Skeletal muscle satellite cell (primary cell): Measurements from ENCODE around the gene FOLR2.
"Not testable (repeated sequence)": the region's sequence is repeated elsewhere in the genome, so short reads cannot be mapped to it uniquely, and the experiment has no call there.

Experiments
- H3K27me3 ChIP-seq: 2 replicates; pipeline ENCODE4 v1.7.0; 2013; ENCODE audit warnings: low read length; ENCODE audit not compliant: control insufficient read depth, insufficient read depth
- H3K36me3 ChIP-seq: 2 replicates; pipeline ENCODE4 v1.7.0; 2013; ENCODE audit warnings: mild to moderate bottlenecking, control low read depth, low read length; ENCODE audit not compliant: insufficient read depth
- H3K4me1 ChIP-seq: 2 replicates; pipeline ENCODE4 v1.7.0; 2013; ENCODE audit warnings: low read length; ENCODE audit not compliant: control insufficient read depth, insufficient read depth
- H3K4me2 ChIP-seq: 2 replicates; pipeline ENCODE4 v1.7.0; 2013; ENCODE audit warnings: mild to moderate bottlenecking, low read length
- H3K4me3 ChIP-seq: 2 replicates; pipeline ENCODE4 v1.7.0; 2013; ENCODE audit warnings: low read length
- H3K9ac ChIP-seq: 2 replicates; pipeline ENCODE4 v1.7.0; 2013; ENCODE audit warnings: mild to moderate bottlenecking, low read depth, low read length, moderate library complexity
- H3K9me3 ChIP-seq: replicated peaks from 2 replicates; pipeline ENCODE4 v1.7.0; 2013; ENCODE audit warnings: mild to moderate bottlenecking, control low read depth, low read length

The FOLR2 gene

DNA sequence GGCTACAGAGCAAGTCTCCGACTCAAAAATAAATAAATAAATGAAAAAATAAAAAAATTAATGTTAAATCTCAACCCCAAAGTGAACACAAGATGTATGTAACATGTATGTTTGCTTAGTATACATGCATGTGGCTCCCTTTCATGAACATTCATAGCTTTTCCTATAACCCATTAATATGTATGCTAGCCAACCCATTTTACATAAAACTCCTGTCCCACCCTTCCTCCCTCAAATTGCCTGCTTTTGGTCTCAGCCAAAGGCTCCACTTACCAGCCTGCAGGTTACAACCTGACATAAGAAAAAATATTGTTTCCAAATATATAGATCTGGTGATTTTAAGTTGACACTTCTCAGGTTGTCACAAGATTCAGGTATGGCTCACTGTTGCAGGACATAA lies 28.3 kb upstream of the FOLR2 start:
- Histone ChIP-seq H3K4me1 (no peaks in the 10 kb centered on the region), H3K9ac (no peak overlapping the region), H3K9me3 (no peaks in the 10 kb centered on the region), H3K4me2 (no peak overlapping the region), H3K4me3 (no peak overlapping the region), H3K27me3 (no peaks in the 10 kb centered on the region), H3K36me3 (no peaks in the 10 kb centered on the region)

DNA sequence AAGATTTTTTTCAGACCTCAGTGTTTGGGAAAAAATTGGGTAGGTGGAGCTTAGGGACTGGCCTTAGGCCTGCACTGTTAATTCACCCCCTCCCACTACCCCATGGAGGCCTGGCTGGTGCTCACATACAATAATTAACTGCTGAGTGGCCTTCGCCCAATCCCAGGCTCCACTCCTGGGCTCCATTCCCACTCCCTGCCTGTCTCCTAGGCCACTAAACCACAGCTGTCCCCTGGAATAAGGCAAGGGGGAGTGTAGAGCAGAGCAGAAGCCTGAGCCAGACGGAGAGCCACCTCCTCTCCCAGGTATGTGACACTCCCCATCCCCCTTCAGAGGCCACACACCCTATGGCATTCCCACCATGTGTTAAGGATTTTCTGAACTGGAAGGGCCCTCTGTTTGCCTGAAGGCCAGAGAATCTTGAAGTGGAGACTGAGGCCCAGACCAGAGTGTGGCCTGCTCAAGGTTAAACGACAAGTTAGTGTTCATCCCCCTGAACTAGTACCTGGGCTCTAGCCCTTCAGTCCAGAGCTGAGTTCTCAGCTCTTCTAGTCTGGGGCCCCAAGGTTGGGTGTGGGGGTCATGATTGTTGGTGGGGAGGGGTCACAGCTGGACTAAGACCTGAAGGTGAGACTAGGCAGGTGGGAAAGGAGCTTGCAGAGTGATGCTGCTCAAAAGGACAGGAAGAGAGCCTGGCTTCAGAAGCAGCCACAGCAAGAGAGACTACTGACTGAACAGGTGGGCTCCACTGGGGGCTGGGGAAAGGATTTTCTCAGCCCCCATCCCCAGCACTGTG lies 26.9 kb upstream of the FOLR2 start:
- H3K4me2 ChIP-seq = no peak overlapping the region
- no peak overlapping the region for H3K9ac ChIP-seq
- no peaks in the 10 kb centered on the region for H3K27me3 ChIP-seq
- no peaks in the 10 kb centered on the region for H3K9me3 ChIP-seq
- no peak overlapping the region for H3K4me3 ChIP-seq
- H3K4me1 ChIP-seq = no peaks in the 10 kb centered on the region
- H3K36me3 ChIP-seq = no peaks in the 10 kb centered on the region

DNA sequence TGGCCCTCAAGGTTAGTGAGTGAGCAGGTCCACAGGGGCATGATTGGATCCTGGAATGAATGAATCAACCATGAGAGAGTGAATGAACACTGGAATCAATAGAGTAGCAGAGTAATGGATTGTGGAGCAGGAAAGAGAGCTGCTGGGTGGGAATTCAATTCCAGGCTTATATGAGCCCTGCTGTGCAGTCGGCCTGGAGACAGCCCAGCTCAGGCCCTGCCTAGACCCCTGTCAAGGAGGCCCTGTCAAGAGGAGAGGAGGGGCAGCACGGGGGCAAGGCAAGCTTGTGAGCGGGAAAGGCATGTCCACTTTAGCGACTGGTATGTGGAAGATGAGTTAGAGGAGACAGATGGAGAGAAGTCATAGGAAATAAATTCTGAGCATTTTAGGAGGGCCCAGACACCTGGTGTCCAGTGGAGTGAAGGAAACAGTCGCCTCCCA lies 25.9 kb upstream of the FOLR2 start:
- H3K4me2 ChIP-seq = no peak overlapping the region
- H3K36me3 ChIP-seq = no peaks in the 10 kb centered on the region
- H3K27me3 ChIP-seq = no peaks in the 10 kb centered on the region
- no peaks in the 10 kb centered on the region for H3K4me1 ChIP-seq
- H3K4me3 ChIP-seq = no peak overlapping the region
- no peaks in the 10 kb centered on the region for H3K9me3 ChIP-seq
- no peak overlapping the region for H3K9ac ChIP-seq

DNA sequence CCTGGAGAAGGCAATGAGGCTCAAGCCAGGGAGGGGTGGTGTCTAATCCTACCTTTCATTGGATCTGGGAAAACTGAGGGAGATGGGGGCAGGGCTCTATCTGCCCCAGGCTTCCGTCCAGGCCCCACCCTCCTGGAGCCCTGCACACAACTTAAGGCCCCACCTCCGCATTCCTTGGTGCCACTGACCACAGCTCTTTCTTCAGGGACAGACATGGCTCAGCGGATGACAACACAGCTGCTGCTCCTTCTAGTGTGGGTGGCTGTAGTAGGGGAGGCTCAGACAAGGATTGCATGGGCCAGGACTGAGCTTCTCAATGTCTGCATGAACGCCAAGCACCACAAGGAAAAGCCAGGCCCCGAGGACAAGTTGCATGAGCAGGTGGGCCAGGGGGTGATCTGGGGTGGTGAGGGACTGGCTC lies 24.6 kb upstream of the FOLR2 start, which contains the start of gene FOLR1:
Gene FOLR1, plus strand, starts transcription at position 180 of the 421 bp plus-strand sequence. Its CDS starts 34 bp downstream, at position 214.
- Histone ChIP-seq H3K4me3 (no peak within 1 kb of the TSS), H3K4me2 (no peak within 1 kb of the TSS), H3K9ac (no peak within 1 kb of the TSS), H3K36me3 (no peaks in the 10 kb centered on the region), H3K27me3 (no peaks in the 10 kb centered on the region), H3K9me3 (no peaks in the 10 kb centered on the region), H3K4me1 (no peaks in the 10 kb centered on the region)

DNA sequence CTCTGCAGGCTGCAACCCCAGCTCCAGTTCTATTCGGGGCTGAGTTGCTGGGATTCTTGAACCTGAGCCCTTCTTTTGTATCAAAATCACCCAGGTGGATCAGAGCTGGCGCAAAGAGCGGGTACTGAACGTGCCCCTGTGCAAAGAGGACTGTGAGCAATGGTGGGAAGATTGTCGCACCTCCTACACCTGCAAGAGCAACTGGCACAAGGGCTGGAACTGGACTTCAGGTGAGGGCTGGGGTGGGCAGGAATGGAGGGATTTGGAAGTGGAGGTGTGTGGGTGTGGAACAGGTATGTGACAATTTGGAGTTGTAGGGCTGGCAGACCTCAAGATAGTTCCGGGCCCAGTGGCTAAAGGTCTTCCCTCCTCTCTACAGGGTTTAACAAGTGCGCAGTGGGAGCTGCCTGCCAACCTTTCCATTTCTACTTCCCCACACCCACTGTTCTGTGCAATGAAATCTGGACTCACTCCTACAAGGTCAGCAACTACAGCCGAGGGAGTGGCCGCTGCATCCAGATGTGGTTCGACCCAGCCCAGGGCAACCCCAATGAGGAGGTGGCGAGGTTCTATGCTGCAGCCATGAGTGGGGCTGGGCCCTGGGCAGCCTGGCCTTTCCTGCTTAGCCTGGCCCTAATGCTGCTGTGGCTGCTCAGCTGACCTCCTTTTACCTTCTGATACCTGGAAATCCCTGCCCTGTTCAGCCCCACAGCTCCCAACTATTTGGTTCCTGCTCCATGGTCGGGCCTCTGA lies 20.9 kb upstream of the FOLR2 start:
- Histone ChIP-seq H3K27me3 (peaks cover 2% of the 10 kb centered on the region), H3K4me3 (no peak overlapping the region), H3K4me2 (no peak overlapping the region), H3K36me3 (no peaks in the 10 kb centered on the region), H3K9ac (no peak overlapping the region), H3K4me1 (no peaks in the 10 kb centered on the region), H3K9me3 (no peaks in the 10 kb centered on the region)

DNA sequence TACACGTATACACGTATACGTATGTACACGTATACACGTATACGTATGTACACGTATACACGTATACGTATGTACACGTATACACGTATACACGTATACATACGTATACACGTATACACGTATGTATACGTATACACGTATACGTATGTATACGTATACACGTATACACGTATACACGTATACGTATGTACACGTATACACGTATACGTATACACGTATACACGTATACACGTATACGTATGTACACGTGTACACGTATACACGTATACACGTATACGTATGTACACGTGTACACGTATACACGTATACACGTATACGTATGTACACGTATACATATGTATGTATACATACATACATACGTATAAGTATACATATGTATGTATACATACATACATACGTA lies 15.1 kb upstream of the FOLR2 start:
- H3K4me2 ChIP-seq, H3K9ac ChIP-seq, H3K27me3 ChIP-seq, H3K9me3 ChIP-seq, H3K4me3 ChIP-seq, H3K36me3 ChIP-seq, H3K4me1 ChIP-seq: not testable (repeated sequence)

DNA sequence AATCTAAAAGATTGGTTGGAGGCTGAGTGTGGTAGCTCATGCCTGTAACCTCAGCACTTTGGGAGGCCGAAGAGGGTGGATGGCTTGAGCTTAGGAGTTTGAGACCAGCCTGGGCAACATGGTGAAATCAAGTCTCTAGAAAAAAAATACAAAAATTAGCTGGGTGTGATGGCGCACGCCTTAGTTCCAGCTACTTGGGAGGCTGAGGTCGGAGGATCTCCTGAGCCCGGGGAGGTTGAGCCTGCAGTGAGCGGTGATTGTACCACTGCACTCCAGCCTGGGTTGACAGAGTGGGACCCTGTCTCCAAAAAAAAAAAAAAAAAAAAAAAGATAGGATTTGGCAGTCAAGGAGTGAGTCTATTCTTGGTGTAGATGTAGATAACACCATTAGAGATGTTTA lies 14.0 kb upstream of the FOLR2 start:
- Histone ChIP-seq H3K36me3 (no peaks in the 10 kb centered on the region), H3K4me1 (peaks cover 3% of the 10 kb centered on the region), H3K4me3 (no peak overlapping the region), H3K4me2 (no peak overlapping the region), H3K9me3 (no peaks in the 10 kb centered on the region), H3K9ac (no peak overlapping the region), H3K27me3 (no peaks in the 10 kb centered on the region)

DNA sequence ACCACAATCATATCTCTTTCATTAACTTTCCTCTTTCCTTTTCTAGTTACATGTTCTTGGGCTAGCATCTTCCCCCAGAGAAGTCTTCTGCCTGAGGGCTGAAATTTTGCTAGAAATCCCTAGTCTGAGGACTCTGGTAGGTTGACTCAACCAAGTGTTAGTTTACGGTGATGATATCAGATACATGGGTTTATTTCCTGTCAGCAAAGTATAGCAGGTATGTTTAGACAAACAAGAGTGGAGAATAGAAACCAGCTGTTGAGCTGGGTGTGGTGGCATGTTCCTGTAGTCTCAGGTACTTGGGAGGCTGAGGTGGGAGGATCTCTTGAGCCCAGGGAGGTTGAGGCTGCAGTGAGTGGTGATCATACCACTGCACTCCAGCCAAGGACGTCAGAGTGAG lies 13.4 kb upstream of the FOLR2 start:
- Histone ChIP-seq H3K9me3 (no peaks in the 10 kb centered on the region), H3K9ac (no peak overlapping the region), H3K4me1 (peaks cover 3% of the 10 kb centered on the region), H3K4me3 (no peak overlapping the region), H3K4me2 (no peak overlapping the region), H3K27me3 (no peaks in the 10 kb centered on the region), H3K36me3 (no peaks in the 10 kb centered on the region)

DNA sequence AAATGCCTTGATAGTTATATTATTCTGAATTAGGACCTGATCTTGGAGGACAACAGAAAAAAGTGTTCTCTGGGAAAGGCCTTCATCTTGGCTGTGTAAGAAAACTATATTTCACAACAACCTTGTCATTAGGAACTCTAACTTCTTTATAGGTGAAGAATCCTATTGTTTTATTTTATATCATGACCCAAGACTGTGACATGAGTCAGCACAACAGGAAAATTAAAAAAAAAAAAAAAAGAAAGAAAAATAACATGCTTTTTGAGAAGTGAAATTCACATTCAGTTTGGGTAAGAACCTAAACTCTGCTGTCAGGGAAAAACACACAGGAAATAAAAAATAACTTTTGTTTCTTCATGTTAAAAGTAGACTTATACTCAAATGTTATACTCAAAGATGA lies 11.7 kb upstream of the FOLR2 start:
- H3K9me3 ChIP-seq = no peaks in the 10 kb centered on the region
- H3K9ac ChIP-seq = no peak overlapping the region
- no peaks in the 10 kb centered on the region for H3K36me3 ChIP-seq
- no peak overlapping the region for H3K4me3 ChIP-seq
- no peak overlapping the region for H3K4me2 ChIP-seq
- H3K27me3 ChIP-seq = peaks cover 8% of the 10 kb centered on the region
- peaks cover 3% of the 10 kb centered on the region for H3K4me1 ChIP-seq

DNA sequence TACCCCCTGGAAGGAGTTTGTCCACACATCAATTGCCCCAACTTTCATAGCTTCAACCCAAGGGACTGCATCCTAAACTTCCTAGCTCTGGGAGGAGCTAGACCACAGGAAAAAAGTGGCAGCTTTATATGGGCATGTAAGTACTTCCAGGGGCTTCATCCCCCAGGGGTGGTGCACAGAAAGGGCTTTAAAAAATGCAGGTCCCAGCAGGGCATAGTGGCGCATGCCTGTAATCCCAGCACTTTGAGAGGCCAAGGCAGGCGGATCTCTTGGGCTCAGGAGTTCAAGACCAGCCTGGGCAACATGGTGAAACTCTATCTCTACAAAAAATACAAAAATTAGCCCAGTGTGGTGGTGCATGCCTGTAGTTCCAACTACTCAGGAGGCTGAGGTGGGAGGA lies 9.8 kb upstream of the FOLR2 start:
- peaks cover 19% of the 10 kb centered on the region for H3K27me3 ChIP-seq
- not testable (repeated sequence) for H3K4me2 ChIP-seq, H3K36me3 ChIP-seq, H3K4me1 ChIP-seq, H3K4me3 ChIP-seq, H3K9me3 ChIP-seq, H3K9ac ChIP-seq

DNA sequence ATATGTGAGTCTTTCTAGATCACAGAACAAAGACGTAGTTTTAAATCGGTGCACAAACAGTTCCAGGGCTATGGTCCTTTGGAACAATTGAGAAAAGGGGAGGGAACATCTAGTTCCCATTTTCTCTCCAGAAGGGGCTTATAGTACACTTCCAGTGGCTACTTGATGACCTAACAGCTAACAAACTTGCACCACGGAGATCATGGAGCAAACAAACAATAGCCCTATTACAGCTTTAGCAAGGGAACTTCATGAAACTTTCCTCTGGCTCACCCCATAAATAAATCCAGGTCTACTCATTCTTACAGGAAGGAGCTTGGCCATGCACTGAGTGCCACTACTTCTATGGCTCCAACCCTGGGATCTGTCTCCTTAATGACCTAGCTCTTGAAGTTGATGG lies 8.3 kb upstream of the FOLR2 start:
- Histone ChIP-seq H3K9ac (no peak overlapping the region), H3K27me3 (peaks cover 25% of the 10 kb centered on the region), H3K36me3 (no peaks in the 10 kb centered on the region), H3K4me2 (no peak overlapping the region), H3K4me3 (no peak overlapping the region), H3K9me3 (no peaks in the 10 kb centered on the region), H3K4me1 (peaks cover 3% of the 10 kb centered on the region)

DNA sequence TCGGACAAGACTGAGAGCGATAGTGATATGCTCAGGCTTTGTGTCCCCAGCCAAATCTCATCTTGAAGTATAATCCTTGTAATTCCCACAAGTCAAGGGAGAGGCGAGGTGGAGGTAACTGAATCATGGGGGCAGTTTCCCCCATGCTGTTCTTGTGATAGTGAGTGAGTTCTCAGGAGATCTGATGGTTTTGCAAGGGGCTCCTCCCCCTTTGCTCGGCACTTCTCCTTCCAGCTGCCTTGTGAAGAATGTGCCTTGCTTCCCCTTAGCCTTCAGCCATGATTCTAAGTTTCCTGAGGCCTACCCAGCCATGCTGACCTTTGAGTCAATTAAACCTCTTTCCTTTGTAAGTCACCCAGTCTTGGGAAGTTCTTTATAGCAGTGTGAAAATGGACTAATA lies 7.5 kb upstream of the FOLR2 start:
- Histone ChIP-seq H3K9ac (no peak overlapping the region), H3K4me1 (peaks cover 3% of the 10 kb centered on the region), H3K4me3 (no peak overlapping the region), H3K36me3 (no peaks in the 10 kb centered on the region), H3K27me3 (peaks cover 31% of the 10 kb centered on the region), H3K9me3 (no peaks in the 10 kb centered on the region), H3K4me2 (no peak overlapping the region)
